Activated naive CD4-positive, alpha-beta T cell treated with anti-CD3 and anti-CD28 coated beads, Interleukin-2, amount 10 ng/mL, durations not matched to agents 7 days and 5 days (primary cell): ENCODE results near the gene IGF1R.

ENCODE experiments used
- CTCF ChIA-PET: fragments of 350-600 bp; sonication (Branson Sonifier 250); formaldehyde crosslinking; loops from one replicate; lab custom pipeline; 2021; ENCODE audit warnings: antibody characterized with exemption; lab: Charles Lee
- DNase-seq: peaks from one replicate; pipeline ENCODE4 v3.0.0-alpha.2; 2020
- H3K27ac Mint-ChIP-seq: one replicate; pipeline ENCODE4 v1.8.0; 2021; ENCODE audit warnings: mild to moderate bottlenecking, moderate library complexity, mixed read lengths
- H3K27me3 Mint-ChIP-seq: one replicate; pipeline ENCODE4 v1.8.0; 2021; ENCODE audit warnings: mild to moderate bottlenecking, mixed read lengths
- H3K36me3 Mint-ChIP-seq: one replicate; pipeline ENCODE4 v1.8.0; 2021; ENCODE audit warnings: mixed read lengths
- H3K4me1 Mint-ChIP-seq: one replicate; pipeline ENCODE4 v1.8.0; 2021; ENCODE audit warnings: mixed read lengths
- H3K4me3 Mint-ChIP-seq: one replicate; pipeline ENCODE4 v1.8.0; 2021; ENCODE audit warnings: mild to moderate bottlenecking, moderate library complexity, mixed read lengths
- H3K9me3 Mint-ChIP-seq: one replicate; pipeline ENCODE4 v1.8.0; 2021; ENCODE audit warnings: mixed read lengths

IGF1R gene

GRCh38 chr15:99009741-99010330, 361.5 kb downstream of the IGF1R start:
- no peak for DNase-seq
- Mint-ChIP-seq H3K9me3 (no peaks in the 10 kb centered on the region), H3K36me3 (no peaks in the 10 kb centered on the region), H3K27ac (no peak overlapping the region), H3K27me3 (peaks cover 26% of the 10 kb centered on the region), H3K4me1 (peaks cover 3% of the 10 kb centered on the region), H3K4me3 (no peak overlapping the region)
- CTCF ChIA-PET, result no interaction called here

GRCh38 chr15:99010768-99011167, 362.4 kb downstream of the IGF1R start:
- Mint-ChIP-seq H3K4me1 (peaks cover 4% of the 10 kb centered on the region), H3K9me3 (no peaks in the 10 kb centered on the region), H3K27ac (no peak overlapping the region), H3K4me3 (no peak overlapping the region), H3K36me3 (no peaks in the 10 kb centered on the region), H3K27me3 (peaks cover 35% of the 10 kb centered on the region)
- DNase-seq, result no peak
- CTCF ChIA-PET, result no interaction called here
